GM12865 (cell line): Measurements from ENCODE around the gene FUT7.

ENCODE experiments used
- DNase-seq: peaks from one replicate; pipeline ENCODE4 v3.0.0; 2010; ENCODE audit warnings: low read depth
- H3K4me3 ChIP-seq: 2 replicates; pipeline ENCODE4 v1.5.1; 2011; ENCODE audit warnings: mild to moderate bottlenecking, low read depth, low read length, control low read depth
- CTCF ChIP-seq: IDR thresholded peaks from 2 replicates; pipeline ENCODE4 v1.5.1; 2011; ENCODE audit warnings: low read length, control low read depth, low read depth, inconsistent platforms; ENCODE audit not compliant: insufficient read depth; ENCODE audit errors: missing control alignments

FUT7 gene

GRCh38 chr9:136996361-136997292 lies 35.3 kb downstream of the FUT7 start, which contains the start of gene CLIC3:
Gene CLIC3, minus strand, starts transcription at chr9:136996568. Its CDS starts 25 bp downstream, at chr9:136996543.
- no peak for TF ChIP-seq CTCF
- H3K4me3 ChIP-seq = no peak within 1 kb of the TSS
- DNase-seq = no peak

- TF ChIP-seq CTCF = no peak
- no peak for DNase-seq
- H3K4me3 ChIP-seq = no peak overlapping the region
Observed at GRCh38 chr9:136995772-136996311, 36.0 kb downstream of the FUT7 start.

GRCh38 chr9:136995362-136995761 lies 36.5 kb downstream of the FUT7 start:
- no peak overlapping the region for H3K4me3 ChIP-seq
- no peak for TF ChIP-seq CTCF
- no peak for DNase-seq

GRCh38 chr9:136994888-136995230 lies 37.0 kb downstream of the FUT7 start:
- no peak for TF ChIP-seq CTCF
- H3K4me3 ChIP-seq = no peak overlapping the region
- DNase-seq = no peak

GRCh38 chr9:136994180-136994887 lies 37.6 kb downstream of the FUT7 start:
- DNase-seq = no peak
- no peak overlapping the region for H3K4me3 ChIP-seq
- TF ChIP-seq CTCF = no peak

- peak overlapping the region; percentile 55 for H3K4me3 ChIP-seq
- no peak for DNase-seq
- TF ChIP-seq CTCF = no peak
Observed at GRCh38 chr9:136992819-136993369, 39.0 kb downstream of the FUT7 start.
